DND-41 (cell line): ENCODE measurements around the gene TSNAXIP1.

Experiments
- CTCF ChIP-seq: IDR thresholded peaks from 2 replicates; pipeline ENCODE4 v1.5.1; 2012; ENCODE audit warnings: borderline replicate concordance, low read length, moderate library complexity, mild to moderate bottlenecking; ENCODE audit not compliant: poor library complexity, severe bottlenecking; ENCODE audit errors: extremely low read depth
- EZH2 ChIP-seq: IDR thresholded peaks from 3 replicates; pipeline ENCODE4 v1.6.1; 2012; ENCODE audit warnings: borderline replicate concordance, low read depth, mild to moderate bottlenecking, moderate library complexity, low read length, inconsistent platforms; ENCODE audit not compliant: severe bottlenecking

- TF ChIP-seq CTCF = no peak
- TF ChIP-seq EZH2 = no peak
Observed at GRCh38 chr16:67773099-67773498, 33.6 kb upstream of the TSNAXIP1 start.
